ENCODE measurements around the gene ANKRD1.

The ANKRD1 gene

GRCh38 chr10:90927293-90927692 lies 6.4 kb upstream of the ANKRD1 start:
- Histone ChIP-seq H3K4me3 (ENCODE audit: low read length) (no peak overlapping the region), H3K4me2 (ENCODE audit: low read length) (no peak overlapping the region), H4K20me1 (ENCODE audit: insufficient read depth, low read length) (no peaks in the 10 kb centered on the region), H3K9ac (ENCODE audit: low read length) (no peak overlapping the region), H3K4me1 (ENCODE audit: low read length) (no peaks in the 10 kb centered on the region), H3K27ac (ENCODE audit: low read length) (no peak overlapping the region), H3K36me3 (replicated peaks; ENCODE audit: low read depth, low read length) (no peaks in the 10 kb centered on the region), H3K79me2 (ENCODE audit: low read length) (no peaks in the 10 kb centered on the region), H2AFZ (ENCODE audit: low read depth, low read length) (no peak overlapping the region), H3K9me3 (ENCODE audit: insufficient read depth, low read length) (no peaks in the 10 kb centered on the region), H3K27me3 (ENCODE audit: low read depth, low read length) (no peaks in the 10 kb centered on the region)
- TF ChIP-seq EZH2phosphoT487 (IDR thresholded peaks at IDR 0.05; ENCODE audit: low read depth) (no peak), CTCF (IDR thresholded peaks at IDR 0.05; ENCODE audit: low read depth, low read length) (no peak)

- Histone ChIP-seq H2AFZ (ENCODE audit: low read depth, low read length) (no peak overlapping the region), H3K27ac (ENCODE audit: low read length) (no peak overlapping the region)
Measured at GRCh38 chr10:90925079-90926029, 4.5 kb upstream of the ANKRD1 start.

GRCh38 chr10:90924552-90924951 lies 3.7 kb upstream of the ANKRD1 start:
- Histone ChIP-seq H3K27me3 (ENCODE audit: low read depth, low read length) (no peaks in the 10 kb centered on the region), H3K4me3 (ENCODE audit: low read length) (no peak overlapping the region)
- TF ChIP-seq CTCF (IDR thresholded peaks at IDR 0.05; ENCODE audit: low read depth, low read length) (no peak), EZH2phosphoT487 (IDR thresholded peaks at IDR 0.05; ENCODE audit: low read depth) (no peak)

More at GRCh38 chr10:90925079-90926029, 4.5 kb upstream of the ANKRD1 start:
- Histone ChIP-seq H3K9ac (ENCODE audit: low read length) (no peak overlapping the region), H3K4me1 (ENCODE audit: low read length) (no peaks in the 10 kb centered on the region), H3K4me3 (ENCODE audit: low read length) (no peak overlapping the region), H3K36me3 (replicated peaks; ENCODE audit: low read depth, low read length) (no peaks in the 10 kb centered on the region), H3K9me3 (ENCODE audit: insufficient read depth, low read length) (no peaks in the 10 kb centered on the region), H3K4me2 (ENCODE audit: low read length) (no peak overlapping the region), H3K79me2 (ENCODE audit: low read length) (no peaks in the 10 kb centered on the region), H3K27me3 (ENCODE audit: low read depth, low read length) (no peaks in the 10 kb centered on the region), H4K20me1 (ENCODE audit: insufficient read depth, low read length) (no peaks in the 10 kb centered on the region)
- TF ChIP-seq CTCF (IDR thresholded peaks at IDR 0.05; ENCODE audit: low read depth, low read length) = no peak
- no peak for TF ChIP-seq EZH2phosphoT487 (IDR thresholded peaks at IDR 0.05; ENCODE audit: low read depth)

GRCh38 chr10:90923111-90923731 lies 2.3 kb upstream of the ANKRD1 start:
- H3K4me2 ChIP-seq (ENCODE audit: low read length) = no peak overlapping the region
- no peaks in the 10 kb centered on the region for H3K27me3 ChIP-seq (ENCODE audit: low read depth, low read length)
- no peaks in the 10 kb centered on the region for H3K79me2 ChIP-seq (ENCODE audit: low read length)
- H3K4me3 ChIP-seq (ENCODE audit: low read length) = no peak overlapping the region
- no peak overlapping the region for H3K9ac ChIP-seq (ENCODE audit: low read length)
- no peaks in the 10 kb centered on the region for H3K36me3 ChIP-seq (replicated peaks; ENCODE audit: low read depth, low read length)
- no peaks in the 10 kb centered on the region for H3K9me3 ChIP-seq (ENCODE audit: insufficient read depth, low read length)
- no peak overlapping the region for H2AFZ ChIP-seq (ENCODE audit: low read depth, low read length)
- no peaks in the 10 kb centered on the region for H3K4me1 ChIP-seq (ENCODE audit: low read length)
- H3K27ac ChIP-seq (ENCODE audit: low read length) = no peak overlapping the region
- TF ChIP-seq CTCF (IDR thresholded peaks at IDR 0.05; ENCODE audit: low read depth, low read length) = no peak
- no peak for TF ChIP-seq EZH2phosphoT487 (IDR thresholded peaks at IDR 0.05; ENCODE audit: low read depth)
- H4K20me1 ChIP-seq (ENCODE audit: insufficient read depth, low read length) = no peaks in the 10 kb centered on the region

More at GRCh38 chr10:90924552-90924951, 3.7 kb upstream of the ANKRD1 start:
- Histone ChIP-seq H3K36me3 (replicated peaks; ENCODE audit: low read depth, low read length) (no peaks in the 10 kb centered on the region), H3K9me3 (ENCODE audit: insufficient read depth, low read length) (no peaks in the 10 kb centered on the region), H3K9ac (ENCODE audit: low read length) (no peak overlapping the region), H3K4me1 (ENCODE audit: low read length) (no peaks in the 10 kb centered on the region), H4K20me1 (ENCODE audit: insufficient read depth, low read length) (no peaks in the 10 kb centered on the region), H3K79me2 (ENCODE audit: low read length) (no peaks in the 10 kb centered on the region), H3K4me2 (ENCODE audit: low read length) (no peak overlapping the region), H2AFZ (ENCODE audit: low read depth, low read length) (no peak overlapping the region), H3K27ac (ENCODE audit: low read length) (no peak overlapping the region)

Data from OCI-LY3 (cell line).